ENCODE data around the gene C1orf56.

- TF ChIP-seq, protein P1, sequence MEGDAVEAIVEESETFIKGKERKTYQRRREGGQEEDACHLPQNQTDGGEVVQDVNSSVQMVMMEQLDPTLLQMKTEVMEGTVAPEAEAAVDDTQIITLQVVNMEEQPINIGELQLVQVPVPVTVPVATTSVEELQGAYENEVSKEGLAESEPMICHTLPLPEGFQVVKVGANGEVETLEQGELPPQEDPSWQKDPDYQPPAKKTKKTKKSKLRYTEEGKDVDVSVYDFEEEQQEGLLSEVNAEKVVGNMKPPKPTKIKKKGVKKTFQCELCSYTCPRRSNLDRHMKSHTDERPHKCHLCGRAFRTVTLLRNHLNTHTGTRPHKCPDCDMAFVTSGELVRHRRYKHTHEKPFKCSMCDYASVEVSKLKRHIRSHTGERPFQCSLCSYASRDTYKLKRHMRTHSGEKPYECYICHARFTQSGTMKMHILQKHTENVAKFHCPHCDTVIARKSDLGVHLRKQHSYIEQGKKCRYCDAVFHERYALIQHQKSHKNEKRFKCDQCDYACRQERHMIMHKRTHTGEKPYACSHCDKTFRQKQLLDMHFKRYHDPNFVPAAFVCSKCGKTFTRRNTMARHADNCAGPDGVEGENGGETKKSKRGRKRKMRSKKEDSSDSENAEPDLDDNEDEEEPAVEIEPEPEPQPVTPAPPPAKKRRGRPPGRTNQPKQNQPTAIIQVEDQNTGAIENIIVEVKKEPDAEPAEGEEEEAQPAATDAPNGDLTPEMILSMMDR (IDR thresholded peaks at IDR 0.05) = no peak
- no peak for TF ChIP-seq POLR2A (IDR thresholded peaks at IDR 0.05; ENCODE audit: low read depth)
Measured at GRCh38 chr1:151036356-151036755, 11.2 kb upstream of the C1orf56 start, which contains the start of gene BNIPL.

Measured in esophagus muscularis mucosa (tissue), 3 donors.